WTC11 (cell line): ENCODE measurements around the gene KRTAP10-6.

ENCODE experiments used
- CTCF ChIP-seq: fragments of 200-600 bp; IDR thresholded peaks from 2 replicates; pipeline ENCODE4 v1.8.0; 2022; ENCODE audit warnings: antibody characterized with exemption
- E2F4 ChIP-seq: sonication (generic); formaldehyde crosslinking; IDR thresholded peaks from 2 replicates; pipeline ENCODE4 v1.8.1; 2022; ENCODE audit warnings: low read depth, mild to moderate bottlenecking, moderate library complexity, missing genetic modification reagents, borderline replicate concordance
- IRF1 ChIP-seq: sonication (generic); formaldehyde crosslinking; IDR thresholded peaks from 2 replicates; pipeline ENCODE4 v1.8.0; 2023; ENCODE audit warnings: missing genetic modification reagents
- IRF2 ChIP-seq: sonication (generic); formaldehyde crosslinking; IDR thresholded peaks from 2 replicates; pipeline ENCODE4 v1.8.0; 2022; ENCODE audit warnings: low read depth, missing genetic modification reagents, borderline replicate concordance
- MYBL2 ChIP-seq: sonication (generic); formaldehyde crosslinking; IDR thresholded peaks from 2 replicates; pipeline ENCODE4 v1.8.1; 2023; ENCODE audit warnings: mild to moderate bottlenecking, moderate library complexity, missing genetic modification reagents
- NFYB ChIP-seq: sonication (generic); formaldehyde crosslinking; conservative IDR thresholded peaks from 2 replicates; pipeline ENCODE4 v1.8.0; 2022; ENCODE audit warnings: low read depth, missing genetic modification reagents
- NR3C1 ChIP-seq: sonication (generic); formaldehyde crosslinking; conservative IDR thresholded peaks from 2 replicates; pipeline ENCODE4 v1.8.1; 2023; ENCODE audit warnings: low read depth, mild to moderate bottlenecking, missing genetic modification reagents
- ZBTB43 ChIP-seq: sonication (generic); formaldehyde crosslinking; IDR thresholded peaks from 2 replicates; pipeline ENCODE4 v1.8.1; 2023; ENCODE audit warnings: mild to moderate bottlenecking, missing genetic modification reagents
- ZMAT4 ChIP-seq: fragments of 250-450 bp; sonication (Bioruptor Pico); IDR thresholded peaks from 2 replicates; pipeline ENCODE4 v1.9.0; 2021; ENCODE audit warnings: mild to moderate bottlenecking
- ZNF121 ChIP-seq: sonication (generic); formaldehyde crosslinking; IDR thresholded peaks from 2 replicates; pipeline ENCODE4 v1.8.0; 2023; ENCODE audit warnings: missing genetic modification reagents
- ZNF138 ChIP-seq: sonication (generic); formaldehyde crosslinking; conservative IDR thresholded peaks from 2 replicates; pipeline ENCODE4 v1.8.1; 2022; ENCODE audit warnings: mild to moderate bottlenecking, moderate library complexity, missing genetic modification reagents
- ZSCAN18 ChIP-seq: fragments of 250-450 bp; sonication (Bioruptor Pico); IDR thresholded peaks from 2 replicates; pipeline ENCODE4 v2.1.2; 2022; ENCODE audit warnings: mild to moderate bottlenecking, moderate library complexity

GRCh38 chr21:44619886-44620285, 27.6 kb upstream of the KRTAP10-6 start:
- TF ChIP-seq CTCF (no peak), MYBL2 (CRISPR knock-in tag) (no peak), IRF2 (CRISPR knock-in tag) (no peak), ZNF138 (no peak), ZSCAN18 (CRISPR knock-in tag) (no peak), NFYB (CRISPR knock-in tag) (no peak), ZNF121 (CRISPR knock-in tag) (no peak), NR3C1 (no peak), ZMAT4 (CRISPR knock-in tag) (no peak), E2F4 (CRISPR knock-in tag) (no peak), ZBTB43 (no peak), IRF1 (CRISPR knock-in tag) (no peak)
